ENCODE measurements around the gene SLC52A3. TPM values are rescaled to one million over a fixed set of nuclear protein-coding genes. Genes with fewer than 3 reads are reported as not detected.

SLC52A3 gene
- total RNA-seq, 2 experiments from 2014 or later: not detected

- CTCF ChIA-PET: no interaction called here
- Mint-ChIP-seq H3K27ac (no peak overlapping the region), H3K27me3 (peaks cover 11% of the 10 kb centered on the region), H3K9me3 (no peaks in the 10 kb centered on the region), H3K4me1 (no peaks in the 10 kb centered on the region), H3K36me3 (ENCODE audit: low read depth) (no peaks in the 10 kb centered on the region), H3K4me3 (no peak overlapping the region)
- POLR2A ChIA-PET: no interaction called here
- no peak for DNase-seq
Measured at GRCh38 chr20:719068-719467, 49.2 kb downstream of the SLC52A3 start.

- Mint-ChIP-seq H3K27ac (no peak overlapping the region), H3K36me3 (ENCODE audit: low read depth) (no peaks in the 10 kb centered on the region), H3K4me3 (no peak overlapping the region), H3K4me1 (no peaks in the 10 kb centered on the region), H3K27me3 (peaks cover 11% of the 10 kb centered on the region), H3K9me3 (no peaks in the 10 kb centered on the region)
- POLR2A ChIA-PET: no interaction called here
- CTCF ChIA-PET: interaction anchor here (0.6 kb wide), 1 partner anchor 239 kb away, joined by 4 read pairs; no protein-coding TSS in a partner anchor
- no peak for DNase-seq
Measured at GRCh38 chr20:717832-718231, 50.5 kb downstream of the SLC52A3 start.

- Mint-ChIP-seq H3K9me3 (no peaks in the 10 kb centered on the region), H3K27ac (no peak overlapping the region), H3K4me3 (no peak overlapping the region), H3K36me3 (ENCODE audit: low read depth) (no peaks in the 10 kb centered on the region), H3K4me1 (no peaks in the 10 kb centered on the region), H3K27me3 (peaks cover 11% of the 10 kb centered on the region)
- CTCF ChIA-PET: no interaction called here
- DNase-seq: no peak
- POLR2A ChIA-PET: no interaction called here
Measured at GRCh38 chr20:717271-717670, 51.0 kb downstream of the SLC52A3 start.

GRCh38 chr20:714453-714852 is 53.8 kb downstream of the SLC52A3 start:
- POLR2A ChIA-PET: no interaction called here
- H3K27me3 Mint-ChIP-seq: peaks cover 27% of the 10 kb centered on the region
- no peaks in the 10 kb centered on the region for H3K9me3 Mint-ChIP-seq
- H3K4me3 Mint-ChIP-seq: no peak overlapping the region
- no peak overlapping the region for H3K27ac Mint-ChIP-seq
- H3K36me3 Mint-ChIP-seq (ENCODE audit: low read depth): no peaks in the 10 kb centered on the region
- H3K4me1 Mint-ChIP-seq: no peaks in the 10 kb centered on the region
- DNase-seq: no peak
- CTCF ChIA-PET: interaction anchor here (0.8 kb wide), 1 partner anchor 8 kb away, joined by 3 read pairs; no protein-coding TSS in a partner anchor

- H3K4me1 Mint-ChIP-seq: no peaks in the 10 kb centered on the region
- no peak for DNase-seq
- ChIA-PET POLR2A (no interaction called here), CTCF (no interaction called here)
- H3K4me3 Mint-ChIP-seq: no peak overlapping the region
- peaks cover 34% of the 10 kb centered on the region for H3K27me3 Mint-ChIP-seq
- no peak overlapping the region for H3K27ac Mint-ChIP-seq
- H3K36me3 Mint-ChIP-seq (ENCODE audit: low read depth): no peaks in the 10 kb centered on the region
- H3K9me3 Mint-ChIP-seq: no peaks in the 10 kb centered on the region
Measured at GRCh38 chr20:711576-711975, 56.7 kb downstream of the SLC52A3 start.

GRCh38 chr20:710780-711450 is 57.4 kb downstream of the SLC52A3 start:
- no peak overlapping the region for H3K4me3 Mint-ChIP-seq
- no peak overlapping the region for H3K27ac Mint-ChIP-seq
- no peaks in the 10 kb centered on the region for H3K9me3 Mint-ChIP-seq
- ChIA-PET POLR2A (no interaction called here), CTCF (no interaction called here)
- H3K4me1 Mint-ChIP-seq: no peaks in the 10 kb centered on the region
- DNase-seq: no peak
- peaks cover 31% of the 10 kb centered on the region for H3K27me3 Mint-ChIP-seq
- no peaks in the 10 kb centered on the region for H3K36me3 Mint-ChIP-seq (ENCODE audit: low read depth)

Other genes with a start within 250 kb of the SLC52A3 start
- 100 to 1,000 TPM; 111 to 133 TPM for gene CSNK2A1, start 224.7 kb downstream of the SLC52A3 start, total RNA-seq
- gene TCF15, start 158.2 kb downstream of the SLC52A3 start, total RNA-seq: not detected
- gene SRXN1, start 115.3 kb downstream of the SLC52A3 start, total RNA-seq: 10 to 100 TPM; 11.5 to 12.9 TPM
- not detected for gene SCRT2, start 92.7 kb downstream of the SLC52A3 start, total RNA-seq
- 10 to 100 TPM; 27.6 to 30.2 TPM for gene FAM110A, start 65.2 kb upstream of the SLC52A3 start, total RNA-seq
- not detected for gene ANGPT4, start 147.8 kb upstream of the SLC52A3 start, total RNA-seq
- under 1 TPM in 1 of 2 experiments, not detected in 1; 0.10 TPM for gene RSPO4, start 233.8 kb upstream of the SLC52A3 start, total RNA-seq

Measured in activated CD4-positive, alpha-beta T cell treated with anti-CD3 and anti-CD28 coated beads, Interleukin-2, amount 10 ng/mL, durations not matched to agents 7 days and 5 days (primary cell).